BLaER1 treated with 17β-estradiol and CSF1 and Interleukin-3, amounts not matched to agents 10 nM and 100 nM (cell line): ENCODE measurements around the gene CDH1.
A peak's percentile ranks its signal among the peaks of the same experiment; 100 is the strongest.

Experiments used
- H3K27ac ChIP-seq, 11 experiments: shearing (Covaris generic); formaldehyde crosslinking; 2 replicates each; pipeline ENCODE4 v1.8.1; 2022
- H3K27me3 ChIP-seq, 11 experiments: shearing (Covaris generic); formaldehyde crosslinking; 2 replicates each; pipeline ENCODE4 v1.8.1; 2022
- H3K36me3 ChIP-seq, 11 experiments: shearing (Covaris generic); formaldehyde crosslinking; 2 replicates each; pipeline ENCODE4 v1.8.1; 2022
- H3K4me1 ChIP-seq, 10 experiments: shearing (Covaris generic); formaldehyde crosslinking; 2 replicates each; pipeline ENCODE4 v1.8.1; 2022
- H3K4me2 ChIP-seq, 11 experiments: shearing (Covaris generic); formaldehyde crosslinking; 2 replicates each; pipeline ENCODE4 v1.8.1; 2022
- H3K4me3 ChIP-seq, 10 experiments: shearing (Covaris generic); formaldehyde crosslinking; 2 replicates each; pipeline ENCODE4 v1.8.1; 2022
- H3K9ac ChIP-seq, 11 experiments: shearing (Covaris generic); formaldehyde crosslinking; 2 replicates each; pipeline ENCODE4 v1.8.1; 2022
- H3K9me3 ChIP-seq, 11 experiments: shearing (Covaris generic); formaldehyde crosslinking; replicated peaks in 1 of 11; 2 replicates each; pipeline ENCODE4 v1.8.1; 2022
- H4K20me1 ChIP-seq, 11 experiments: shearing (Covaris generic); formaldehyde crosslinking; 2 replicates each; pipeline ENCODE4 v1.8.1; 2022
- Cebpa-rat ChIP-seq, 11 experiments: shearing (Covaris generic); IDR thresholded peaks; 2 replicates each; pipeline ENCODE4 v1.8.1; 2022

CDH1 gene

GRCh38 chr16:68760671-68761275 lies 23.7 kb downstream of the CDH1 start:
- peak overlapping the region in 5 of 11 experiments; percentile 20 to 52 (median 45); a peak in 7 of 22 replicates for H3K27ac ChIP-seq
- no peak overlapping the region for H3K4me3 ChIP-seq
- no peak for TF ChIP-seq Cebpa-rat (IDR thresholded peaks at IDR 0.05)
- H3K36me3 ChIP-seq: no peaks in the 10 kb centered on the region
- H3K4me2 ChIP-seq: peak overlapping the region; percentile 52 to 84 (median 72)
- H3K27me3 ChIP-seq: 0 out of 22 replicates have a peak, but pooled peaks cover 0 to 5% (median 0%) of the 10 kb centered on the region in 11 experiments
- H3K4me1 ChIP-seq: peaks cover 23 to 47% (median 39%) of the 10 kb centered on the region in 10 experiments
- peak overlapping the region in 2 of 11 experiments; percentile 9 to 15; a peak in 1 of 22 replicates for H3K9ac ChIP-seq
- H4K20me1 ChIP-seq: no peaks in the 10 kb centered on the region; a peak in 1 of 22 replicates
- no peaks in the 10 kb centered on the region for H3K9me3 ChIP-seq

DNA sequence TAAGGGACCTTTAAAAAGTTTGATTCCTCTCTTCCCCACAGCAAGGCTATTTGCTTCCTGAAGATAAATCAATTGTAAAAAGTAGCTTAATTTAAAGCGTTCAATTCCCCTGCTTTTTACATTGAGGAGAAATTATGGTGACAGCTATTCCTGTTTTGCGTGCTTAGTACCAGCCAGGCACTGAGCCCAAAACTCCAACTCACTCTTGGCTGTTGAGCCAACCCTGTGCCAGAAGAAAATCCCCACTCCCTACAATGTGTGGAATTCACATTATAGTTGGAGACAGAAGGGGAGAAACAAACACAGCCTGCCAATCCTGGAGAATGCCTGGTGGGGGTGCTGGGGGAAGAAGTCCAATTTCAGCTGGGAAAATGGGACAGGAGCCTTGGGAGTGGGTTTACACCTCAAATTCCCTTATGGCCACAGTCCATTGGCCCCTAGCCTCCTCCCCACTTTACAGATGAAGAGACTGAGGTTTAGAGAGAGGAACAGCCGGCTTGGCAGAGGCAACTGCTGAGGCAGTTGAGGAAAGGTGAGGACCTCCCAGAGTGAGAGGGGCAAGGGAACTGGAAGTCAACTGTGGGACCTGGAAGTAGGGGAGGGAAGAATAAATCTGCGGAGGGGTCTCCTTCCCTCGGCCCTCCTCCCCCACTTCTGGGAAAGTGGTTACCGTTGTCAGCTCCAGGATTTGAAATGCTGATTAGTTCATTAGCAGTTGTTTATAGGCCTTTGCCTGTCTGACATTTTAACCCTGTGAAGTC lies 26.1 kb downstream of the CDH1 start:
- H3K27me3 ChIP-seq: no peaks in the 10 kb centered on the region
- H3K4me1 ChIP-seq: peaks cover 17 to 31% (median 19%) of the 10 kb centered on the region in 10 experiments
- H3K27ac ChIP-seq: no peak overlapping the region
- no peak overlapping the region for H3K4me2 ChIP-seq
- no peaks in the 10 kb centered on the region; a peak in 1 of 22 replicates for H4K20me1 ChIP-seq
- no peak overlapping the region for H3K4me3 ChIP-seq
- no peak overlapping the region for H3K9ac ChIP-seq
- H3K9me3 ChIP-seq: no peaks in the 10 kb centered on the region
- TF ChIP-seq Cebpa-rat (IDR thresholded peaks at IDR 0.05): no peak
- no peaks in the 10 kb centered on the region for H3K36me3 ChIP-seq

- Histone ChIP-seq H3K9ac (no peak overlapping the region), H3K4me2 (no peak overlapping the region), H4K20me1 (no peaks in the 10 kb centered on the region; a peak in 1 of 22 replicates), H3K27ac (no peak overlapping the region), H3K4me3 (no peak overlapping the region), H3K27me3 (no peaks in the 10 kb centered on the region), H3K9me3 (no peaks in the 10 kb centered on the region), H3K4me1 (peaks cover 10 to 28% (median 21%) of the 10 kb centered on the region in 10 experiments), H3K36me3 (no peaks in the 10 kb centered on the region)
- no peak for TF ChIP-seq Cebpa-rat (IDR thresholded peaks at IDR 0.05)
Measured at GRCh38 chr16:68764862-68765261, 27.8 kb downstream of the CDH1 start.

DNA sequence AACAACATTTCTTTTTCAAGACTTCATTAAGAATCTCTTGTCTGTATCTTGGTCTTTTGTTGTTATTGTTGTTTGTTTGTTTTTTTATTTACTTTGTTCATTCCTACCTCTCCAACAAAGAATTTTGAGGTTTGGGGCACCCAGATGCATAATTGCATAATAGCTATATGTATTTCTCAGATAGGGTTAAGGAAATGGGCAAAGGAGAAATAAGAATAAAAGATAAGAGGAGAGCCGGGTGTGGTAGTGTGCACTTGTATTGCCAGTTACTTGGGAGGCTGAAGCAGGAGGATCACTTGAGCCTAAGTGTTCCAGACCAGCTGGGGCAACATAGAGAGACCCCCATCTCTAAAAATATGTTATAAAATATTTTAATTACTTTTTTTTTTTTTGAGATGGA lies 30.5 kb downstream of the CDH1 start:
- H3K4me2 ChIP-seq: peak overlapping the region in 5 of 11 experiments; percentile 39 to 60 (median 53); a peak in 8 of 22 replicates
- no peaks in the 10 kb centered on the region for H3K27me3 ChIP-seq
- H3K9me3 ChIP-seq: no peaks in the 10 kb centered on the region
- H3K36me3 ChIP-seq: no peaks in the 10 kb centered on the region
- H3K4me3 ChIP-seq: no peak overlapping the region
- no peaks in the 10 kb centered on the region for H4K20me1 ChIP-seq
- peaks cover 0 to 15% (median 8%) of the 10 kb centered on the region in 10 experiments; a peak in 11 of 20 replicates for H3K4me1 ChIP-seq
- H3K9ac ChIP-seq: no peak overlapping the region
- H3K27ac ChIP-seq: no peak overlapping the region
- no peak for TF ChIP-seq Cebpa-rat (IDR thresholded peaks at IDR 0.05)

GRCh38 chr16:68768175-68768574 lies 31.1 kb downstream of the CDH1 start:
- TF ChIP-seq Cebpa-rat (IDR thresholded peaks at IDR 0.05): peak in 5 of 11 experiments; percentile 21 to 74 (median 59); a peak in 6 of 22 replicates
- Histone ChIP-seq H4K20me1 (no peaks in the 10 kb centered on the region), H3K4me2 (peak overlapping the region in 7 of 11 experiments; percentile 5 to 60 (median 52); a peak in 12 of 22 replicates), H3K4me1 (peaks cover 0 to 15% (median 8%) of the 10 kb centered on the region in 10 experiments; a peak in 11 of 20 replicates), H3K27me3 (no peaks in the 10 kb centered on the region), H3K9me3 (no peaks in the 10 kb centered on the region), H3K9ac (no peak overlapping the region), H3K27ac (no peak overlapping the region), H3K4me3 (no peak overlapping the region), H3K36me3 (no peaks in the 10 kb centered on the region)

DNA sequence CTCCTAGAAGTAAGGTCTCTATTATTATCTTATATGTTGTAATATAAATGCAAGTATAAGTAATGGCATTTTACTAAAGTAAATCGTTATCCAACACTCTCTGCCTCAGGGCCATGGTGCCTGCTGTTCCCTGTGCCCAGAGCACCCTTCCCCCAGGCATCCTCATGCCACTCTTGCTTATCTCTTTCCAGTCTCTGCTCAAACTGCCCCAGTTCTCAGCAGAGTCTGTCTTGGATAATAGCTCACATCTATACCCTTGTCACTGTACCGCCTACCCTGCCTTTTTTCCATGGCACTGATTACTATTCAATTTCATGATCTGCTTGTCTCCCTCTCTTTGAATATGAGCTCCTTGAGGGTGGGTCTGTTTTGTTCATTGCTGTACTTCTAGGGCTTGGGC lies 31.7 kb downstream of the CDH1 start:
- H3K27ac ChIP-seq: no peak overlapping the region; a peak in 1 of 22 replicates
- peaks cover 0 to 15% (median 8%) of the 10 kb centered on the region in 10 experiments; a peak in 11 of 20 replicates for H3K4me1 ChIP-seq
- no peak for TF ChIP-seq Cebpa-rat (IDR thresholded peaks at IDR 0.05)
- no peaks in the 10 kb centered on the region for H3K9me3 ChIP-seq
- no peak overlapping the region for H3K4me3 ChIP-seq
- H3K4me2 ChIP-seq: peak overlapping the region in 1 of 11 experiments; percentile 60; a peak in 2 of 22 replicates
- no peaks in the 10 kb centered on the region for H3K27me3 ChIP-seq
- no peaks in the 10 kb centered on the region for H3K36me3 ChIP-seq
- no peak overlapping the region for H3K9ac ChIP-seq
- no peaks in the 10 kb centered on the region for H4K20me1 ChIP-seq

GRCh38 chr16:68770671-68771070 lies 33.6 kb downstream of the CDH1 start:
- no peak for TF ChIP-seq Cebpa-rat (IDR thresholded peaks at IDR 0.05)
- no peaks in the 10 kb centered on the region for H3K36me3 ChIP-seq
- H3K27ac ChIP-seq: no peak overlapping the region
- H3K4me1 ChIP-seq: peaks cover 0 to 15% (median 8%) of the 10 kb centered on the region in 10 experiments; a peak in 13 of 20 replicates
- no peaks in the 10 kb centered on the region for H4K20me1 ChIP-seq
- H3K4me2 ChIP-seq: no peak overlapping the region
- H3K27me3 ChIP-seq: no peaks in the 10 kb centered on the region
- no peak overlapping the region for H3K9ac ChIP-seq
- no peaks in the 10 kb centered on the region for H3K9me3 ChIP-seq
- H3K4me3 ChIP-seq: no peak overlapping the region

DNA sequence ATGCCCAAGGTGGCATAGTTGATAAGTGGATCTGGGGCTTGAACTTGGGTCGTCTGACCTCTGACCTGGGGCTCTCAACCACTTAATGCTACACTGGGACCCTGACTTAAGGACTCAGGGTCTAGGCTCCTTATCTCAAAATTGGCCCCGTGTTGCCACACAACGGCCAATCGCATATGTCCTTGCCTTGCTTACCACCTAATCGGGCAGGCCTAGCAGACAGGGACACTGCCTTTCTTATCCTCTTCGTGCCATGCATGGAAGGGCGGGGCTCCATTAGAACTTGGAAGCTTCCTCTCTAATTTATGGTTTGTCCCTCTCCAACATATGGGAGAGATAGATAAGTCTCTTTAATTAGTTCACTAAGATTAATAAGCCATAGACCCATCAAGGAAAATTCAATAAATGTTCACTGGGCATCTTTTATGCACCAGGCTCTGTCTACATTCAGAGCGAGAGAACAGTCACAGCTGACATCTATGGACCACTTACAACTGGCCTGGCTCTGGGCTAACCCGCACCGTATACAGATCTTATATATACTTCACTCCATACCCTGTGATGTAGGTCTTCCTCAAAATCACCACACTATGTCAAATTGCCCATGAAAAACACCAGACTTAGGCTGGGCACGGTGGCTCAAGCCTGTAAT lies 35.1 kb downstream of the CDH1 start:
- no peaks in the 10 kb centered on the region for H3K36me3 ChIP-seq
- TF ChIP-seq Cebpa-rat (IDR thresholded peaks at IDR 0.05): no peak
- no peak overlapping the region for H3K9ac ChIP-seq
- no peaks in the 10 kb centered on the region for H4K20me1 ChIP-seq
- H3K9me3 ChIP-seq: no peaks in the 10 kb centered on the region
- H3K4me1 ChIP-seq: peaks cover 0 to 15% (median 8%) of the 10 kb centered on the region in 10 experiments; a peak in 13 of 20 replicates
- no peak overlapping the region for H3K4me2 ChIP-seq
- no peak overlapping the region for H3K4me3 ChIP-seq
- no peak overlapping the region for H3K27ac ChIP-seq
- no peaks in the 10 kb centered on the region for H3K27me3 ChIP-seq

- H3K9ac ChIP-seq: no peak overlapping the region
- H3K27me3 ChIP-seq: no peaks in the 10 kb centered on the region
- no peaks in the 10 kb centered on the region for H4K20me1 ChIP-seq
- no peak for TF ChIP-seq Cebpa-rat (IDR thresholded peaks at IDR 0.05)
- no peak overlapping the region for H3K4me2 ChIP-seq
- H3K9me3 ChIP-seq: no peaks in the 10 kb centered on the region
- no peak overlapping the region for H3K27ac ChIP-seq
- H3K36me3 ChIP-seq: no peaks in the 10 kb centered on the region
- H3K4me1 ChIP-seq: peaks cover 0 to 11% (median 7%) of the 10 kb centered on the region in 10 experiments; a peak in 13 of 20 replicates
- H3K4me3 ChIP-seq: no peak overlapping the region
Measured at GRCh38 chr16:68772871-68773270, 35.8 kb downstream of the CDH1 start.
